AG04449 (cell line): ENCODE results near the gene RGS13.

Experiments
- CTCF ChIA-PET: fragments of 350-600 bp; formaldehyde crosslinking; extraction: SDS; loops from one replicate; lab custom pipeline; 2021; ENCODE audit warnings: antibody characterized with exemption; lab: Yijun Ruan, JAX
- POLR2A ChIA-PET: fragments of 400-600, 350-600 bp; formaldehyde crosslinking; extraction: SDS; loops from one replicate; lab custom pipeline; 2020; ENCODE audit warnings: antibody characterized with exemption, inconsistent platforms; lab: Yijun Ruan, JAX
- DNase-seq: peaks from one replicate; pipeline ENCODE4 v3.0.0-alpha.2; 2010; ENCODE audit warnings: low read depth, low spot score
- H3K4me3 ChIP-seq: 2 replicates; pipeline ENCODE4 v1.5.1; 2011; ENCODE audit warnings: low read depth, mild to moderate bottlenecking, control low read depth, low read length
- CTCF ChIP-seq: IDR thresholded peaks from one replicate; pipeline ENCODE4 v1.5.1; 2011; ENCODE audit warnings: mild to moderate bottlenecking, moderate library complexity, low read length, control low read depth, inconsistent platforms; ENCODE audit not compliant: insufficient read depth; ENCODE audit errors: missing control alignments

The RGS13 gene

GRCh38 chr1:192615055-192615454, 20.9 kb upstream of the RGS13 start:
- no peak for DNase-seq
- H3K4me3 ChIP-seq = no peak overlapping the region
- CTCF ChIA-PET = interaction anchor here (1.0 to 5.6 kb wide), 2 partner anchors 36 to 140 kb away, joined by 3 to 122 read pairs; no protein-coding TSS in a partner anchor
- no peak for TF ChIP-seq CTCF
- POLR2A ChIA-PET = no interaction called here

- ChIA-PET POLR2A (no interaction called here), CTCF (no interaction called here)
- no peak overlapping the region for H3K4me3 ChIP-seq
- TF ChIP-seq CTCF = no peak
- no peak for DNase-seq
Observed at GRCh38 chr1:192620071-192620635, 15.8 kb upstream of the RGS13 start.

GRCh38 chr1:192626366-192627179, 9.4 kb upstream of the RGS13 start:
- no peak overlapping the region for H3K4me3 ChIP-seq
- TF ChIP-seq CTCF = no peak
- ChIA-PET POLR2A (no interaction called here), CTCF (interaction anchor here (1.6 kb wide), 1 partner anchor 149 kb away, joined by 5 read pairs; no protein-coding TSS in a partner anchor)
- no peak for DNase-seq

GRCh38 chr1:192627901-192628300, 8.0 kb upstream of the RGS13 start:
- no peak for DNase-seq
- ChIA-PET POLR2A (no interaction called here), CTCF (interaction anchor here (1.1 to 1.6 kb wide), 2 partner anchors 18 to 151 kb away, joined by 3 to 5 read pairs; no protein-coding TSS in a partner anchor)
- H3K4me3 ChIP-seq = no peak overlapping the region
- TF ChIP-seq CTCF = no peak

- no peak for DNase-seq
- no peak for TF ChIP-seq CTCF
- H3K4me3 ChIP-seq = no peak overlapping the region
- CTCF ChIA-PET = interaction anchor here (1.0 to 1.6 kb wide), 4 partner anchors 18 to 155 kb away, joined by 3 to 5 read pairs (median 3); no protein-coding TSS in a partner anchor
- POLR2A ChIA-PET = no interaction called here
Observed at GRCh38 chr1:192628396-192629057, 7.4 kb upstream of the RGS13 start.
